K562 (cell line): ENCODE measurements around the gene ULK1. TPM values are rescaled to one million over a fixed set of nuclear protein-coding genes. Genes with fewer than 3 reads are reported as not detected.

ENCODE experiments used
- ATAC-seq: fragments of 200-7000 bp; cut with Tn5 transposase; 3 replicates; pipeline ENCODE4 v1.9.1; 2020; ENCODE audit warnings: moderate library complexity
- Bru-seq: library from RNA; stranded (reverse); fragments of 400-500 nt; gene quantifications from one replicate; lab custom pipeline; 2021; lab: Mats Ljungman, UMichigan
- BruChase-seq, 2 experiments: library from RNA; stranded (reverse); fragments of 400-500 nt; gene quantifications; one replicate each; lab custom pipeline; 2021; lab: Mats Ljungman, UMichigan
- BruUV-seq: library from RNA; stranded (reverse); fragments of 400-500 nt; replicated peaks from 2 replicates; lab custom pipeline; 2021; lab: Mats Ljungman, UMichigan
- CTCF ChIA-PET: fragments of 300-600 bp; formaldehyde crosslinking; extraction: SDS; loops from one replicate; lab custom pipeline; 2021; ENCODE audit warnings: low intra/inter-chr PET ratio; lab: Yijun Ruan, JAX
- POLR2A ChIA-PET: fragments of 300-600, 350-650 bp; sonication (Branson Sonifier 250); formaldehyde crosslinking; extraction: SDS; loops from one replicate; lab custom pipeline; 2021; ENCODE audit warnings: antibody characterized with exemption, inconsistent platforms; lab: Yijun Ruan, JAX
- DNase-seq, 4 experiments: peaks; one replicate each; pipeline versions ENCODE4 v3.0.0 to v3.0.0-alpha.2; 2011 to 2018; ENCODE audit warnings: low spot score in 3 of 4, mixed read lengths in 3 of 4; ENCODE audit errors: extremely low read depth in 1 of 4
- FAIRE-seq: peaks from 2 replicates; lab custom pipeline; 2011; peaks lifted over from hg19 to GRCh38; lab: Jason Lieb, UNC
- H2AFZ ChIP-seq: 2 replicates; pipeline ENCODE4 v1.6.0; 2011; ENCODE audit warnings: low read depth, low read length, control low read depth, inconsistent platforms
- H3K27ac ChIP-seq: fragments of 200-600 bp; 3 replicates; pipeline ENCODE4 v1.8.0; 2011; ENCODE audit warnings: low read depth, mild to moderate bottlenecking, control low read depth, inconsistent platforms, low read length, moderate library complexity, mixed read lengths; ENCODE audit errors: extremely low read depth
- H3K27me3 ChIP-seq, 2 experiments: fragments of 300-600 bp in 1 of 2; 2 replicates in 1 of 2; 3 replicates in 1 of 2; pipeline versions ENCODE4 v1.6.0 to v1.8.0; 2011; ENCODE audit warnings: inconsistent platforms in 2 of 2, low read length in 2 of 2, mild to moderate bottlenecking in 1 of 2, mixed read lengths in 1 of 2, moderate library complexity in 1 of 2; ENCODE audit not compliant: control insufficient read depth in 2 of 2, insufficient read depth in 2 of 2
- H3K36me3 ChIP-seq: fragments of 300-600 bp; 3 replicates; pipeline ENCODE4 v1.8.0; 2011; ENCODE audit warnings: mild to moderate bottlenecking, low read length, inconsistent platforms; ENCODE audit not compliant: control insufficient read depth, insufficient read depth
- H3K4me1 ChIP-seq, 2 experiments: fragments of 200-600 bp in 1 of 2; replicated peaks in 1 of 2; 2 replicates in 1 of 2; 3 replicates in 1 of 2; pipeline versions ENCODE4 v1.5.1 to v1.8.0; 2011; ENCODE audit warnings: inconsistent platforms in 2 of 2, low read length in 2 of 2, mild to moderate bottlenecking in 1 of 2, mixed read lengths in 1 of 2, moderate library complexity in 1 of 2; ENCODE audit not compliant: control insufficient read depth in 2 of 2, insufficient read depth in 2 of 2
- H3K4me2 ChIP-seq: 2 replicates; pipeline ENCODE4 v1.6.1; 2011; ENCODE audit warnings: low read length, control low read depth, inconsistent platforms, mixed read lengths; ENCODE audit not compliant: insufficient read depth
- H3K4me3 ChIP-seq: fragments of 200-600 bp; sonication (generic), shearing (Covaris generic); 2 replicates; pipeline ENCODE4 v1.5.1; 2016; ENCODE audit warnings: control low read depth, inconsistent platforms
- H3K79me2 ChIP-seq: fragments of 200-600 bp; 3 replicates; pipeline ENCODE4 v1.8.0; 2011; ENCODE audit warnings: low read length, inconsistent platforms; ENCODE audit not compliant: control insufficient read depth, insufficient read depth
- H3K9ac ChIP-seq, 2 experiments: 2 replicates each; pipeline versions ENCODE4 v1.6.0 to v1.6.1; 2011; ENCODE audit warnings: low read depth in 2 of 2, low read length in 2 of 2, control low read depth in 1 of 2, inconsistent platforms in 1 of 2, mild to moderate bottlenecking in 1 of 2, mixed read lengths in 1 of 2; ENCODE audit not compliant: insufficient read depth in 1 of 2
- H3K9me1 ChIP-seq: one replicate; pipeline ENCODE4 v1.6.0; 2011; ENCODE audit warnings: inconsistent platforms, mild to moderate bottlenecking, low read length, moderate library complexity; ENCODE audit not compliant: control insufficient read depth, insufficient read depth
- H3K9me3 ChIP-seq: replicated peaks from 2 replicates; pipeline ENCODE4 v1.5.1; 2011; ENCODE audit warnings: low read depth, low read length, inconsistent platforms; ENCODE audit not compliant: control insufficient read depth, insufficient read depth
- H4K20me1 ChIP-seq: replicated peaks from 2 replicates; pipeline ENCODE4 v1.6.1; 2011; ENCODE audit warnings: low read length, inconsistent platforms, mixed read lengths; ENCODE audit not compliant: control insufficient read depth, insufficient read depth
- BDP1 ChIP-seq: IDR thresholded peaks from 3 replicates; pipeline ENCODE4 v1.6.1; 2011; ENCODE audit not compliant: insufficient read length, insufficient read depth
- CCNT2 ChIP-seq: IDR thresholded peaks from 2 replicates; pipeline ENCODE4 v1.6.1; 2011; ENCODE audit warnings: borderline replicate concordance, low read depth, mild to moderate bottlenecking, moderate library complexity, mixed read lengths, low read length; ENCODE audit not compliant: insufficient read length; ENCODE audit errors: extremely low read depth
- ERF ChIP-seq: fragments of 450-650 bp; formaldehyde crosslinking; IDR thresholded peaks from 2 replicates; pipeline ENCODE4 v1.4.0; 2020; ENCODE audit warnings: mild to moderate bottlenecking, mixed read lengths
- GATAD2A ChIP-seq: fragments of 450-650 bp; IDR thresholded peaks from 2 replicates; pipeline ENCODE4 v1.6.1; 2017
- HCFC1 ChIP-seq: IDR thresholded peaks from 2 replicates; pipeline ENCODE4 v1.6.1; 2012; ENCODE audit warnings: low read depth, low read length, improper control_type of control experiment
- MAZ ChIP-seq, 2 experiments: fragments of 450-650 bp in 1 of 2; sonication (generic) in 1 of 2; formaldehyde crosslinking; IDR thresholded peaks in 1 of 2; conservative IDR thresholded peaks in 1 of 2; 2 replicates each; pipeline versions ENCODE4 v1.4.0 to v1.5.0; 2020; ENCODE audit warnings: mild to moderate bottlenecking in 1 of 2, missing genetic modification reagents in 1 of 2
- POLR3G ChIP-seq: IDR thresholded peaks from 2 replicates; pipeline ENCODE4 v1.6.1; 2011; ENCODE audit not compliant: insufficient read length, insufficient replicate concordance; ENCODE audit errors: extremely low read depth
- RB1 ChIP-seq: fragments of 450-650 bp; IDR thresholded peaks from 2 replicates; pipeline ENCODE4 v1.6.1; 2017; ENCODE audit warnings: low read depth, mild to moderate bottlenecking
- SMAD1 ChIP-seq: fragments of 150-350 bp; IDR thresholded peaks from 2 replicates; pipeline ENCODE4 v1.6.1; 2014; ENCODE audit warnings: low read length, low read depth; ENCODE audit not compliant: partially characterized antibody
- SNRNP70 ChIP-seq: fragments of 200-400 bp; formaldehyde crosslinking; optimal IDR thresholded peaks from 2 replicates; pipeline ENCODE3; 2017; ENCODE audit warnings: low read depth, low read length
- TAF7 ChIP-seq: fragments of 450-650 bp; IDR thresholded peaks from 2 replicates; pipeline ENCODE4 v1.6.1; 2016; ENCODE audit warnings: missing genetic modification characterization, missing compliant biosample characterization
- ZNF140 ChIP-seq: fragments of 250-450 bp; sonication (Bioruptor Pico); IDR thresholded peaks from 2 replicates; pipeline ENCODE4 v1.8.0; 2021; ENCODE audit warnings: moderate library complexity, mild to moderate bottlenecking, inconsistent platforms
- ZNF830 ChIP-seq: fragments of 250-450 bp; sonication (Bioruptor Pico); IDR thresholded peaks from 2 replicates; pipeline ENCODE4 v1.5.0; 2021; ENCODE audit warnings: mild to moderate bottlenecking
- WGBS: fragments of 100-300 bp; shearing (Covaris generic); methylation state at CpG from one replicate; pipeline ENCODE4 v1.1.6; 2016; ENCODE audit warnings: low coverage, mixed read lengths; ENCODE audit not compliant: insufficient coverage; ENCODE audit errors: missing lambda C conversion rate; 5-methylcytosine and 5-hydroxymethylcytosine counted together
- in situ Hi-C: fragments of 300-500 bp; cut with MboI; formaldehyde crosslinking; loops from 4 replicates; pipeline ENCODE4 v1.15.0; 2018; ENCODE audit warnings: inconsistent platforms, mixed read lengths
- intact Hi-C: fragments of 100-400 bp; cut with micrococcal nuclease; formaldehyde crosslinking; loops from 2 replicates; pipeline ENCODE4 v1.14.2; 2022
- long read RNA-seq, 3 experiments: library from polyadenylated mRNA in 2 of 3; library from RNA in 1 of 3; unstranded in 2 of 3; stranded (forward) in 1 of 3; transcript quantifications; one replicate each; pipeline ENCODE4 v2.0.0, GENCODE V29; 2019 to 2022
- polyA minus RNA-seq, 3 experiments: library from RNA; depleted of rRNA, polyadenylated mRNA; stranded (reverse); fragments of >200 nt; gene quantifications; 2 replicates each; pipeline ENCODE4 v1.2.3, GENCODE V29; 2011
- polyA plus RNA-seq, 8 experiments: library from polyadenylated mRNA; depleted of rRNA in 4 of 8; stranded (reverse) in 5 of 8; unstranded in 3 of 8; fragments of >200 nt; fragmentation: Nextera tagmentation in 2 of 8; fragmentation: Illumina TruSeq in 1 of 8; extraction: Ambion mirVana in 2 of 8; extraction: Trizol in 1 of 8; gene quantifications; 2 replicates each; pipeline versions ENCODE4 v1.2.1 to v1.2.3, GENCODE V29; 2011 to 2014; ENCODE audit warnings: inconsistent platforms in 1 of 8, missing spikeins in 1 of 8
- total RNA-seq, 7 experiments: library from RNA; depleted of rRNA in 6 of 7; stranded (reverse); fragments of >200 nt in 6 of 7; fragmentation: Illumina TruSeq in 2 of 7; extraction: Trizol in 2 of 7; gene quantifications; 2 replicates each; pipeline versions ENCODE4 v1.2.1 to v1.2.3, GENCODE V29; 2011 to 2021; ENCODE audit warnings: low replicate concordance in 1 of 7

Gene ULK1
- total RNA-seq (2011; cell fraction: chromatin; rRNA removed; ENCODE audit: low replicate concordance): 40.7 and 125 TPM in 2 replicates
- total RNA-seq (2011; cell fraction: nucleolus; rRNA removed): 72.5 and 83.8 TPM in 2 replicates
- 47.5 and 50.5 TPM in 2 replicates for total RNA-seq (2011; cell fraction: nucleoplasm; rRNA removed)
- total RNA-seq (2014; rRNA removed) (4.2 and 5.6 TPM in 2 replicates), total RNA-seq (2014; rRNA removed; fragmentation: Illumina TruSeq; extraction: Trizol) (0.83 and 0.98 TPM in 2 replicates), total RNA-seq (2015; rRNA removed; fragmentation: Illumina TruSeq; extraction: Trizol) (2.0 and 3.6 TPM in 2 replicates), total RNA-seq (2021) (17.3 and 29.4 TPM in 2 replicates), polyA plus RNA-seq (2011; rRNA removed) (3.2 and 6.2 TPM in 2 replicates), polyA plus RNA-seq (2014; fragmentation: Illumina TruSeq; extraction: Trizol) (2.5 and 9.1 TPM in 2 replicates), polyA plus RNA-seq (2014; fragmentation: Nextera tagmentation; extraction: Ambion mirVana) (under 1 TPM; 0.15 to 0.29 TPM), polyA plus RNA-seq (2014; rRNA removed) (13.2 and 16.9 TPM in 2 replicates), polyA minus RNA-seq (2011; rRNA and poly(A)+ RNA removed) (1.3 and 1.8 TPM in 2 replicates), Bru-seq, nascent RNA (percentile 54 among the genes with signal in this experiment), BruChase-seq, experiment 1, labeled RNA remaining after a 2-hour chase (percentile 54 among the genes with signal in this experiment), BruChase-seq, experiment 2, labeled RNA remaining after a 6-hour chase (percentile 58 among the genes with signal in this experiment)
- polyA plus RNA-seq (2011; cell fraction: cytosol; rRNA removed): 2.1 and 4.1 TPM in 2 replicates
- polyA plus RNA-seq (2011; cell fraction: nucleus; rRNA removed): 62.1 and 86.4 TPM in 2 replicates
- polyA plus RNA-seq (2012): 12.1 and 39.2 TPM in 2 replicates
- polyA minus RNA-seq (2011; cell fraction: cytosol; rRNA and poly(A)+ RNA removed): 3.1 and 11.4 TPM in 2 replicates
- 15.5 and 15.9 TPM in 2 replicates for polyA minus RNA-seq (2011; cell fraction: nucleus; rRNA and poly(A)+ RNA removed)
- long read RNA-seq, experiment 1, partial matches to known transcripts: 45 of 50 reads
- long read RNA-seq, experiment 1, other reads (novel, unspliced or antisense): 3 of 50 reads
- long read RNA-seq, experiment 2, full-length matches to known transcripts: 1 of 19 reads
- long read RNA-seq, experiment 2, partial matches to known transcripts: 14 of 19 reads
- long read RNA-seq, experiment 2, other reads (novel, unspliced or antisense): 4 of 19 reads
- long read RNA-seq, experiment 3, partial matches to known transcripts: 1 of 2 reads
- long read RNA-seq, experiment 3, other reads (novel, unspliced or antisense): 1 of 2 reads

GRCh38 chr12:131894313-131894860 is at the start of gene ULK1:
Gene ULK1 (plus strand): TSS chr12:131894622. CDS start chr12:131895002, 380 bp downstream.
- ATAC-seq (peak; percentile 75), FAIRE-seq (no peak), DNase-seq (peak; percentile 92 to 100 (median 99))
- H3K4me1 ChIP-seq: peaks cover 4 to 34% of the 10 kb centered on the region in 2 experiments; a peak in 4 of 5 replicates
- H4K20me1 ChIP-seq: no peaks in the 10 kb centered on the region; the same call in 1 of the 2 replicates
- peaks cover 16% of the 10 kb centered on the region for H3K79me2 ChIP-seq
- intact Hi-C loops (loop anchor here (2.0 kb wide), 1 partner anchor 34 kb away; no protein-coding TSS in a partner anchor), in situ Hi-C loops (no loop called here)
- peak within 1 kb of the TSS; percentile 53 for H3K4me3 ChIP-seq
- no peaks in the 10 kb centered on the region for H3K9me1 ChIP-seq
- POLR2A ChIA-PET: no interaction called here
- H3K9ac ChIP-seq: peak within 1 kb of the TSS; percentile 78 to 95; a peak in 3 of 4 replicates
- H3K4me2 ChIP-seq: peak within 1 kb of the TSS; percentile 75
- 0% methylated on average over 21 of the region's 64 CpGs for WGBS
- H3K9me3 ChIP-seq: no peaks in the 10 kb centered on the region
- H3K27me3 ChIP-seq: peaks cover 0 to under 1% of the 10 kb centered on the region in 2 experiments; a peak in 2 of 5 replicates
- BruUV-seq: no TSS peak
- H3K27ac ChIP-seq: peak within 1 kb of the TSS; percentile 86
- peaks cover 8% of the 10 kb centered on the region; the same call in 1 of the 3 replicates for H3K36me3 ChIP-seq
- peak within 1 kb of the TSS; percentile 76 for H2AFZ ChIP-seq
- CTCF ChIA-PET: no interaction called here
- TF ChIP-seq ZNF830 (CRISPR knock-in tag) (no peak), GATAD2A (no peak), ERF (CRISPR knock-in tag) (no peak), BDP1 (no peak), SMAD1 (peak; percentile 40), TAF7 (tag) (no peak), RB1 (peak; percentile 44; the same call in 1 of the 2 replicates), CCNT2 (peak; percentile 54), ZNF140 (CRISPR knock-in tag) (no peak), POLR3G (no peak), HCFC1 (no peak), SNRNP70 (no peak), MAZ (CRISPR knock-in tag; conservative IDR thresholded peaks at IDR 0.05 in 1 of 2, IDR thresholded peaks at IDR 0.05 in 1 of 2) (peak in 1 of 2 experiments; percentile 50; a peak in 2 of 4 replicates)
